ENCODE results near the gene RHBDD1.

RHBDD1 gene

DNA sequence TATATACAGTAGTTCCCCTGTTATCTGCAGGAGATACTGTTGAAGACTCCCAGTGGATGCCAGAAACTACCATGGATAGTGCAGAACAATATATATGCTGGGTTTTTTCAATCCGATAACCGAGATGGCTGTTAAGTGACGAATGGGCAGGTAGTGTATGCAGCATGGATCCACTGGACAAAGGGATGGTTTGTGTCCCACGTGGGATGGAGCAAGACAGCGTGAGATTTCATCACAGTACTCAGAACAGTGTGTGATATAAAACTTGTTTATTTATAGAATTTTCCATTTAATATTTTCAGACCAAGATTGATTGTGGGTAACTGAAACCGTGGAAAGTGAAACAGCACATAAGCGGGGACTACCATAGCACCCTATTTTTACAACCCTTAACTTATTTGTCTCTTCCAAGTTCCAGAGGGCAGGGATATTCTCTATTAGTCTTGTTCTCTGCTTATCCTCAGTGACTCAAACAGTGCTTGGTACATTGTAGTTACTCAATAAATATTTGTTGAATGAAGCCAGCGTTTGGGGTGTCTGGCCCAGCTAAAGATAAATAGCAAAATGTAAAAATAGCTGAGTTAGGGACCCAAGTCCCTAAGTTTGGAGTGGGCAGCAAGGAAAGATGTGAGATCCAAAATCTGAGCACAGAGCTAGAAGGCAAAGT is 50.0 kb downstream of the RHBDD1 start:
- no peak for DNase-seq (ENCODE audit: low read depth in 2 of 2)

DNA sequence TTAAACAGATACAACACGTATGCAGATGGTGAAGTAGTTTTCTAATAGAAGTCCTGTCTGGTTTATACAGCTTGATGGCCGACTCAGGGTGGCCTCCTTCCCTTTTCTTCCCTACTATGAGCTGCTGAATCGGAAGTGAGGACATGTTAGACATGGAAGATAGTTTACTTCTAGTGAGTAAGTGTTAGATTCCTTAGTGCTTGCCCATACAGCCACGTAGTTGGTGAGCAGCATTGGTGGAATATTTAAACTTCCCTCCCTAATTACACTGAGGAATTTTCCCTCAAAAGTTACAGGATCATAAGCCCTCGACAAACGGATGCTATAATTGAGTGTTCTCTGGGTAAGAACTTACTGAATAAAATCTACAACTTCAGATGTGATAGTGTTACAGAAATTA is 52.1 kb downstream of the RHBDD1 start:
- no peak for DNase-seq (ENCODE audit: low read depth in 2 of 2)

DNA sequence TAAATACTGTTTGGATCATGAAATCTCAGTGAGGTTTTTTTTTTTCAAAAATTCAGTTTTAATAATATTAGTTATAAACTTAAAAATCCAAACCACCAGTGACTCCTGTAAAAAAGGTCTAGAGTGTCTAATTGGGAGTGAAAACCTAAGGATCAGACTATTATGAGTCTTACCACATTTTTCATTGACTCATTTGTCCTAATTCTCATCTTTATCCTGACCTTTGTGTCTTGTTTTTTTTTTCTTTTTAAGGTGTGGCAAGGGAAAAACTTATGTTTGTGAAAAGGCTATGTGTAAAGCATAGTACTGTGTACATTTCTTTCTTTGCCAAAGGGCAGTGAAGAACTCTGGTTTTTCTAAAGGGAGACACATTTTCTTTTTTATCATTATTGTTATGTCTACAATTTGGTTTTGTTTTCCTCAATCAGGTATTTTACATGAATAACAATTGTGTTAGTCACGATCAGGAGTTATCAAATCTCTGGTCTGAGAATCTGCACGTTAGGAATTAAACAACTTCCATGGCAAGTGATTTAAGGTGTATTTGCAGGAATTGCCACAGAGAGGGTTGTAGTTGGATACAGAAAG is 52.6 kb downstream of the RHBDD1 start:
- DNase-seq (ENCODE audit: low read depth in 2 of 2) = no peak

DNA sequence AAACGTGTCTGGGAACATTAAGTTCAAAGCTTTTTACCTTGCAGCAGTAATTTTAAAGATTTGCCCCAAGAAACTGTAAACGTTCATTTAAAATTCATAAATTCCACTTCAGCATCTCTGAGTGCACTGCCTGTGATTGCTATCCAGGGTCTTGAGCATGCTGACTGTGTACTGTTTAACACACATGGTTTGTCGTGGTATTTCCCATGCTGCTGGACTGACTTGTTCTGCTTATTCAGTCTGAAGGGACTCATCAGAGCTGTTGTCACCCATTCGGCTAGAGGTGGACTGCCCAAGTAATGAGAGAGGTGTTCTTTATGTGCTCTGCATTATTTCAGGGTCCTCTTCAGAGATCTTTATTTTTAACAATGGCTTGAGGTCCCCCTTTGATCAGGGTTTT is 53.1 kb downstream of the RHBDD1 start:
- no peak for DNase-seq (ENCODE audit: low read depth in 2 of 2)

DNA sequence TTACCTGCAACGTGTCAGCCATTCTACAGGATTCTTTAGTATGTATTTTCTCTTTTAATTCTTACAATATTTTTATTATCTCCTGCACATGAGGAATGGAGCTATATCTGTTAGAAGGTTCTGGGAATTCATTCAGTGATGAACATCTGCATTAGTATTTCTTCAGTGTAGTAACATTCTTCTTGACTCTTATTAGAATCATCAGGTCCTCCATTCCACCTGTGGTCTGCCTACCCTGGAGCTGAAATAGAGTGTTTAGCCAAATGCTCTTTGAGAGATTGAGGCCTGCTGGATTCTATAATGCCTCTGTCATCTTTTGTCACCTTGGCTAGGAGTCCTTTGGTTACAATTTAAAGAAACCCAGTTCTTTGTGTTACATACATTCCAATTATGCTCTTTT is 54.4 kb downstream of the RHBDD1 start:
- no peak for DNase-seq (ENCODE audit: low read depth in 2 of 2)

DNA sequence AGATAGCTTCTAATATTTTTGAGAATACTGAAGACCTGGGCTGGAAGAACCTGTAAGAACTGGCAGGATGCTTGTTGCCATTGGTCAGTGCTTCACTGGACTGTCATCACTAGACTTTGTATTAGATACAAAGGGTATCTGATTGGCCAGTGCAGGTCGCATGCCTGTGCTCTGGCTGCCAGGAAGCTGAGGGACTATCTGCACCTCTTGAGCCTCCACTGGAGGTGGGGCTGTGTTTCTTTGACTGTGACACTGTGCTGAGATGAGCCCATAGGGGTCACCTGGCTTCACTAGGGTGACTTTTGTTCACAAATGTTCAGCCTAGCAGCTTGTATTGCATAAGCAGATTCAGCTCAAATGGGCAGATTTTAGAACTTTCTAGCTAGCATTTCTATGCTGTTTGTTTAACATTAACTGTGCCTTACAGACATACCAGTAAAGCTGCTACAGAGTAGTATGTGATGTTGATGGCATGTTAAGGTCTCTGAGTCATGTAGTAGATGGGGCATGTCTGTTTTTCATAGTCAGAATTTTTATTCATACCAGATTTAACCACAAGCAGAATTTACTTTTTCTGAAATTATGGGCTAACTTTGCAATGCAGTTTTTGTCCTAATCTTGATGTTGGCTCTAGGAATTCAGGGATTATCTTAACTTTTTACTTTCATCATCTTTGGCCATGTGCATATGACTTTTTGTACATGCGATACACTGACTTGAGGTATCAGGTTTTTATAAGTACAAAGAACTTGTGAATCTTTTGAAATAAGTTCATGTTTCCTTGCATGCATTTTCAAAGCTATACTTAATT is 56.1 kb downstream of the RHBDD1 start:
- DNase-seq (ENCODE audit: low read depth in 2 of 2) = no peak

DNA sequence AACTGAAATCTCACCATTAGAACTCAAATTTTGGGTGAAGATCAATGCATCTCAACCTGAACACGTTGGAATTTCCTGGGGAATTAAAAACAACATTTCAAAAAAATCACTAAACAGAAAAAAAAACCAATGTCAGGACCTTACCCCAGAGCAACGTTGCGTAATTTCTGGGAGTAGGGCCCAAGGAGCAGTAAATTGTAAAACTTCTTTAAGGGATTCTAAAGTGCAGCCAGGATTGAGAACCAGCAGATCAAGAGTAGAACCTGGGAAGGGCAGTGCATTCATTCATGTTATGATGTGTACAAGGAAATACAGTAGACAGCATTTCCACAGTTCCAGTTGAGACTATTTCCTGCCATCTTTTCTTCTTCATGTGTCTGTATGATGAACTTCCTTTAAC is 56.9 kb downstream of the RHBDD1 start:
- no peak for DNase-seq (ENCODE audit: low read depth in 2 of 2)

DNA sequence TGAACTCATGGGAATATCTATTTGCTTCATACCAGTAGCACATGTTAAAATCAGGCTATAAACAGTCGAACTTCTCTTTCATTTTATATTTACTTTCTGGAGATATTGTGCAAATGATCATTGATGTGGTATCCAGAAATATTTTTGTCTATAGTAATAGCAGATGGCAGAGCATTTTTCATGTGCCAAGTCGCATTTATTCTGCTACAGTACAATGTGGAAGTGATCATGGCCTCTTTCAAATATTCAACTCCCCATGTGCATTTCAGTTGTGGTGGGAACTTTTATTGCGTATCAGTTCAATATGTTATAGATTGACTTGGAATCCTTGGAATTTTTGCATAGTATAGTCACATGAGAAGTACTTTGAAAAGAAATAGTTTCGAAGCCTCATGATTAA is 57.4 kb downstream of the RHBDD1 start:
- no peak for DNase-seq (ENCODE audit: low read depth in 2 of 2)

DNA sequence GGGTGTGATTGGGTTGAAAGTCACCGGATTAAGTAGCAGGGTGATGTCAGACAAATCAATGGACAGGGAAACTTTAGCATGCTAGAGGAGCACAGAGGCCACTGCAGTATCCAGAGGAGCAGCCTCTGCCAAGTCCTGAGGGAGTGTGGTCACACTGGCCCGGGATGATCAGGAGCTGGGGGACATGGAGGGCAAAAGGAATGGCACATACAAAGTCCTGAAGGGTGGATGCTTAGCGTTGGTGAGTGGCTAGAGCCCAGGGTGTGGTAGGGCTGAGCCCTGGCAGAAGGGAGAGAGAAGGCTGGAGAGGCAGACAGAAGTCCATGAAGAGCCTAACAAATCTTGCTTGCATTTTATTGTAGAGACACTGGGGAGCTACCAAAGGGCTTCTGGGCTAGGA is 58.9 kb downstream of the RHBDD1 start:
- no peak for DNase-seq (ENCODE audit: low read depth in 2 of 2)

DNA sequence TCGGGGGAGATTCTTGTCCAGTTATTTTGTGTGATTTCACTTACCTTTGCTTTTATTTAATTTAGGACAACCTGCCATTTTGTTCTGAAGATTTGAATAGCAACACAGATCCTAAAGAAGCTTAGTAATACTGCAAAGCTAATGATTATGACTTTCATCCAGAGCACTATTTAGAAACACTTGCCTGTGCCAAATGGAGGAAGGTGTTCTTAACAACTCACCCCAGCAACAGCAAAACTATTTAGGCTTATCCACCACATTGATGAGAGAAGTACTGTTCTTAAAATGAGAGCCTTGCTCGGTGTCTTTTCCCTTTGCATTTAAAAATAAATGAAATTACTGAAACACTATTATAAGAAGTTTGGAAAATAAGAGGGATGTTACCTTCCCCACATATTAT is 59.7 kb downstream of the RHBDD1 start:
- no peak for DNase-seq (ENCODE audit: low read depth in 2 of 2)

DNA sequence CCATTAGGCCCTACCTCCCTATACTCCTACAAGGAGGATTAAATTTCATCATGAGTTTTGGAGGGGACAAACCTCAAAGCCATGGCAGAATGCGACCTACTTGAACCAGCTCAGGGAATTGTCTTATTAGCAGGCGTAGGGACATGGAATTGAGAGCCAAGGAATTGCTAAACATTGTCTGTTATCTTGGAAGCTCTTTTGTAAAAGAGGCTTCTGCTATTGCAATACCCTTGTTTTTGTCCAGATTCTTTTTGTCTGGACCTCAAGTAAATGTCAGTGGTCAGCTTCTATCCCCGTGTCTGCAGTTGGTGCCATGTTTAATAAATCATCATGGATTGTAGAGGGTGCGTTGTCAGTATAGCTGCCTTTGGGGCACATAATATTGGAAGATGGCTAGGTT is 62.3 kb downstream of the RHBDD1 start:
- DNase-seq (ENCODE audit: low read depth in 2 of 2) = no peak

DNA sequence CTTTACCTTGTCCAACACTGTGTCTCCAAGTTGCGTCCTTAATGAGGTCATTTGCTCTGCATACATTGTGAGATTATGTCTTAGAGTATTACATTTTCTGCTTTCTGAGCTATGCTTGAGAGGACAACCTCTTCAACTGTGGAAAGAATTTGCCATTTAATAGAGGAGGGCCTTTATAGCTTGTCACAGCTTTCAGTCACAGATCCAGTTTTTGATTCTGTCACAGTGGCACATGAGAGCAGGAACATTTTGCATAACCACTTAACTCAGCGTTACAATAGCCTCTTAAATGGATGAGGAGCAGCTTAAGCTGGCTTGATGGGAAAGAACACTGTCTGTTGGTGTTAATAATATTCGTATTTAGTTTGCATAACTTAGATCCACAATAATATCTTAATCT is 63.0 kb downstream of the RHBDD1 start:
- no peak for DNase-seq (ENCODE audit: low read depth in 2 of 2)

DNA sequence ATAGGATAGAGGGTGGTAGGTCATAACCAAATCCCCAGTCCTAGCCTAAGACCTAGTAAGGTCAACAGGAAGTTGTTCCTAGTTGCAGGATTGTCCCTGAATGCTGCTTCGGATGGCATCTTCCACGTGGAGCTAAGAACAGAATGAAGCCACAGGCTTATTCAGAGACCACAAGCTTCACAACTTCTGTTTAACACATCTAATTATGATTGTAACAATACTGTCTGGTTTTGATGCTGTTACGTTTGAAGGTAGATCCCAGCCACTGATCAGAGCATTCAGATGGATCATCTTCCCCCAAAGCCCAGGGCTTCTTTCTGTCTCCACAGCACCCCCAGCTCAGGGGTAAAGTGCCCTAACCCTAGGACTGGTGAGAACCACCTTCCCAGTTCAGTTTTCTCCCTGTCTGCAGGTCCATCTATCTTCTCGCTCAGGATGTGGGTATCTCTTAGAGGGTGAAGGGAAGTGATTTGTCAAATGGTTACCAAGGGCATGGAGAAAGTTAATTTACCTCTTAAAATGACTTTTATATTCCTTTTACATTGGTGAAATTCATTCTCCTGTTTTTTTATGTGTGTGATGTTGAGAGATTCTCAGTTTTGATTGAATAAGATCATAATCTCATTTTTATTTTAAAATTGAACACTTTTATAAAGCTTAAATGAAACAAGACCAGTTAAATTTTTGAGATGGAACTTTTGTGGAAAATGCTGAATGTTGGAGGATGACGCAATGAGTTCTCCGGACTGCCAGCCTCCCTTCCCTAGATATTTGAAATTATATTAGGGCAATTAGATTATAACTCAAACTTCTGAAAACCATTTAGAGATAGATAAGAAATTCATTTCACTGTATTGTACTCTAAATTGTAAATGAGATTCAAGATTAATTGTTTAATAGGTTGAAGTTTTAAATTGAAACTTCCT is 66.5 kb downstream of the RHBDD1 start:
- DNase-seq (ENCODE audit: low read depth in 2 of 2) = no peak

DNA sequence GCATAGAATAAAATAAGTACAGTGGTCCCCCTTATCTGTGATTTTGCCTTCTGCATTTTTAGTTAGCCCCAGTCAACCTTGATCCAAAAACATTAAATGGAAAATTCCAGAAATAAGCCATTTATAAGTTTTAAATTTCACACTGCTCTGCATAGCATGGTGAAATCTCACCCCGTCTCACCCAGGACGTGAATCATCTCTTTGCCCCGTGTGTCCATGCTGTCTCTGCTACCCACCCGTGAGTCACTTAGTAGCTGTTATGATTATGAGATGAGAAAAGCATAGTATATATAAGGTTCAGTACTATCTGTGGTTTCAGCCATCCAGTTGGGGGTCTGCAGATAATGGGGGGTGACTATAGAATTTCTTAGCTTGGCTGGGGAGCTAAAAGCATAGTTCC is 67.3 kb downstream of the RHBDD1 start:
- no peak for DNase-seq (ENCODE audit: low read depth in 2 of 2)

DNA sequence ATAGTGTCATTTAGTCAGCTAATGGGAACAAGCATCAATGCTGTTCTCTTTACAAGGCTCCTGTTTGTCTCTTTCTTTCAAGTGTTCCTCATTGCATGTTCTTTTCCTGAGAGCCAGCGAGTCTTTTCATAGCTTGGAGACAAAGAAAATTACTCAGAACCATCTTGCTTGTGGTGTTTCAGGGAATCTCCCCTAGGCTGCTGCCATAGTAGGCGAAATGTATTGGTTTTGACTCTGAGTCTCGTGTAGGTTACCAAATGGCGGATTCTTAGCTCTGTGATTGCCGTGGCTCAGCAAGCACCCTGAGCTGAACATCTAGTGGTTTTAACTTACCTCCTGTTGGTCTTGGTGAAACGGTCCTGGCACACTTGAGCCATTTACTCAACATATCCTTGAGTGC is 68.7 kb downstream of the RHBDD1 start:
- DNase-seq (ENCODE audit: low read depth in 2 of 2) = no peak

DNA sequence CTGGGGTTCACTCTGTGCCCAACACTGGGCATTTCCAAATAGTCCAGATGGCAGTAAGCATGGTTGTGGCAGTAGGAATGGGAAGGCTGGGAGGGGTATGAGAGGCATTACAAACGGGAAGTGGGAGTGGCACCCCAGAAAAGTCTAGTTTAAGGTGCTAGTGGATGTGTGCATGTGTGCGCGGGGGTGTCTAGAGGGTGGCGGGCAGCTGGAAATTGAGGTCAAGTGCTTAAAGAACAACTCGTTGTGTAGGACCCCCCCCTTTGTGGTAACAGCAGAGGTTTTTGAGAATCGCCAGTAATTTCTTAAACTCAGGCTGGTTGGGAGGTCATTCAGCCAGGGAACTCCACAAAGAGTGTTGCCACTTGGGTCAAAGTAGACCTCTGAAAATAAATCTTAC is 69.9 kb downstream of the RHBDD1 start:
- DNase-seq (ENCODE audit: low read depth in 2 of 2) = no peak

DNA sequence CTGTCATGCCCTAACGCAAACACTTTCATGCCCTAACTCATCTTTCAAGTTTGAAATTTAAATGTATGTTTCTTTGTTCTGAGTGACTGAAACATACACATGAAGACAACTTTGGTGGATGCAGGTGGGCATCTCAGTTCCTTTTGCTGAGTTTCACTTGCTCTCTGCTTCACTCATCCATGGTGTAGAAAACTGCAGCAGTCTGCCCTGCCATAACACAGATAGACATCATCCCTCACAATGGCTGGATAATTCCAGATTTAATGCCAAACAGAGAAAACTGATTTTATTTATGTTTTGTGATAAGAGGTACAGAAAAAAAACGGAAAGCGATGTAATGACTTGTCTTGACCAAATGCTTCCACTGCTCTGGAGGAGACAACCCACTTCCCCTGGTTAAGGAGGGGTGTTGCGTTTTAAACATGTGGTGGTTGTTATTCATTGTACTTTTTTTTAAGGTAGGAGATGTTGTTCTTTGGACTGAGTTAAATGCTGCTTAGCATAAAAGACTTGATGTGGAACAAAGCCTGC is 70.4 kb downstream of the RHBDD1 start:
- DNase-seq (ENCODE audit: low read depth in 2 of 2) = no peak

DNA sequence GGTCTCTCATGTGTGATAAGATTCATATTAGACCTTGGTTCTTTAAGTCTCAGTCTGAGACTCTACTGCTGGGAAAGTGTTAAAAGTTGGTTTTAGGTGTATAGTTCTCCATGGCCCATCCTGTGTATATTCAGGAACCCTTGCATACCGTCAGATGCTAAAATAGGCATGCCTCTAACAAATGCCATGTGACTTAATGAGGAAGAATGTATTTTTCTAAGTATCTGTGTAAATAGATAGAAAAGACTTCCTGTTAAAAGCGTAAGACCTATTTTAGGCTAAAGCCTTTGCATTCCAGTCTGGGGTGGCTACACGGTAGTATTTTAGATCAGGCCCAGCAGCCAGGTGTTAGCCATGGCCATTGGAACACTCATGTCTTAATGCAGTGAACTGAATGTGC is 73.3 kb downstream of the RHBDD1 start:
- DNase-seq (ENCODE audit: low read depth in 2 of 2) = no peak

DNA sequence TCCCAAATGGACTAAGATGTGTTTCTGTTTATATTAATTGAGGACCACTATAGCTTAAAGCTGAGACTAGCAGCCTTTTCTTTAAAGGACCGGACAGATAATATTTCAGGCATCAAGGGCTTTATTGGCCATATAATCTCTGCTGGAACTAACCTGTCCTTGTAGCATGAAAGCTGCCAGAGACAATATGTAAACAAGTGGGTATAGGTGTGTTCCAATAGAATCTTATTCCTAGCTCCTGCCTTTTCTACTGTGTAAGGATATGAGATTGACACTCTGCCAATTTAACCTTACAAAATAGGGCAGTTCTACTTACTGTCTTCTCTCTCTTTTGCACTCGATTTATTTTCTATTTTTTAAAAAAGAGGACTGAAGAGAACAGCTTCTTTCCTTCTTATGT is 74.0 kb downstream of the RHBDD1 start:
- DNase-seq (ENCODE audit: low read depth in 2 of 2) = no peak

DNA sequence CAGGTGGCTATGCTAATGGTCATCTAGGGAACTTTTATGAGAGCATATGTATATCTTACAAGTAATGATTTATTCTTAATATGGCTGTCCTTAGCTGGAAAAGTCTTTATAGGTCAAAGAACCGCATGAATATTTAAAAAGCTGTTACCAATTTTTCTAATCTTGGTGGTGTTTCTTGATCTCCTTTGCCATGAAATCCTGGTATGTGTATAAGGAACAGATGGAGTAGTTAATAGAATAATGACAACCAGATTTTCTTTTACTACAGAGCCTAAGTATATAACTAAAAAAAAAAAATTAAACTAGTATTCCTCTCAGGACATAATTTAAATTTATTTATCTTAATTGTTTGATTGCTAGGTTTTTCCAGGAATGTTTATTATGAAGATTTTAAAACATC is 74.5 kb downstream of the RHBDD1 start:
- no peak for DNase-seq (ENCODE audit: low read depth in 2 of 2)

DNA sequence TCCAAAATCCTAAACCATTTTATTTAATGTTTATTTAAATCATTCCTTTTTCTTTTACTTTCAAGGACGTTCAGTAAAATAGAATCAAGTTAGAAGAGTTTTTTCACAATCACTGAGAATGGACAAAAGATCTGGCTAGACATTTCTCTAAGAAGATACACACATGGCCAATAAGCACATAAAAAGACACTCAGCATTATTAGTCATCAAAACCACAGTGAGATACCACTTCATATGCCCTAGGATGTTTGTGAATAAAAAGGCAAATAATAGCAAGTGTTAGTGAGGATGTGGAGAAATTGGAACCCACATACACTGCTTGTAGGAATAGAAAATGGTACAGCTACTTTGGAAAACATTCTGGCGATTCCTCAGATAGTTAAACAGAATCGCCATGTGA is 76.1 kb downstream of the RHBDD1 start:
- no peak for DNase-seq (ENCODE audit: low read depth in 2 of 2)

DNA sequence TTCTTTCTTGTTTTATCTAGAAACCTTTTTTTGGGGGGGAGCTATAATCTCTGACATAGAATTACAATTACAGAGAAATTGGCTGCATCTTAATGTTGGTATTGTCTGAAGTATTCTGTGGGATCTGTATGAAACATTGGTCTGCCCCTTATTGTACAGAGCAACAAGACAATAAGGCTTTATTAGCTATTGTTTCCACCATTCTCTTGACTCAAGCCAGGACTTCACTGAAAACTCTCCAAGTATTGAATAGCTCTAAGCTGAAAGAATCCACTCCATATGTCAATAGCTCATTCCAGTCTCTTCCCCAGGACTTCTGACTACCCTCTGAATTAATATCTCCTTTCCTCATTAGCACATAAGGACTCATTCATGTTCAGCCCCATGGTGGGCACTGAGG is 77.8 kb downstream of the RHBDD1 start:
- DNase-seq (ENCODE audit: low read depth in 2 of 2) = no peak
